ENCODE data around the gene VARS2. TPM values are rescaled to one million over a fixed set of nuclear protein-coding genes. Genes with fewer than 3 reads are reported as not detected.
A peak's percentile ranks its signal among the peaks of the same experiment; 100 is the strongest.

Gene VARS2
- total RNA-seq, 1 donor from 2014 or later = 24.7 TPM

GRCh38 chr6:30882759-30883684 lies 31.0 kb upstream of the VARS2 start:
- intact Hi-C loops (cut with DNase I) = loop anchor here (2.0 to 5.0 kb wide), 2 partner anchors 136 to 206 kb away; no protein-coding TSS in a partner anchor
- DNase-seq (ENCODE audit: low spot score) = no peak

GRCh38 chr6:30883685-30884520 lies 30.1 kb upstream of the VARS2 start, which contains the start of gene DDR1:
Gene DDR1 (plus strand): TSS chr6:30884519. CDS start chr6:30888730, 4,211 bp downstream.
- intact Hi-C loops (cut with DNase I) = loop anchor here (2.0 to 5.0 kb wide), 2 partner anchors 137 to 207 kb away; no protein-coding TSS in a partner anchor
- peak; percentile 88 for DNase-seq (ENCODE audit: low spot score)

GRCh38 chr6:30884521-30885480 lies 29.2 kb upstream of the VARS2 start:
- intact Hi-C loops (cut with DNase I) = loop anchor here (5.0 kb wide), 1 partner anchor 208 kb away; no protein-coding TSS in a partner anchor
- no peak for DNase-seq (ENCODE audit: low spot score)

GRCh38 chr6:30885481-30885998 lies 28.5 kb upstream of the VARS2 start:
- intact Hi-C loops (cut with DNase I) = no loop called here
- DNase-seq (ENCODE audit: low spot score) = no peak

GRCh38 chr6:30885999-30886896 lies 27.8 kb upstream of the VARS2 start:
- intact Hi-C loops (cut with DNase I) = no loop called here
- DNase-seq (ENCODE audit: low spot score) = peak; percentile 56

GRCh38 chr6:30886897-30887255 lies 27.2 kb upstream of the VARS2 start:
- peak; percentile 51 for DNase-seq (ENCODE audit: low spot score)
- intact Hi-C loops (cut with DNase I) = no loop called here

- intact Hi-C loops (cut with DNase I) = no loop called here
- peak; percentile 4 for DNase-seq (ENCODE audit: low spot score)
These were observed 25.9 kb upstream of the VARS2 start for GRCh38 chr6:30887901-30888815.

GRCh38 chr6:30888816-30889495 lies 25.1 kb upstream of the VARS2 start:
- intact Hi-C loops (cut with DNase I) = no loop called here
- peak; percentile 74 for DNase-seq (ENCODE audit: low spot score)

- DNase-seq (ENCODE audit: low spot score) = peak; percentile 9
- intact Hi-C loops (cut with DNase I) = no loop called here
These were observed 24.5 kb upstream of the VARS2 start for GRCh38 chr6:30889496-30889885.

GRCh38 chr6:30889921-30890645 lies 24.0 kb upstream of the VARS2 start:
- intact Hi-C loops (cut with DNase I) = no loop called here
- peak; percentile 51 for DNase-seq (ENCODE audit: low spot score)

GRCh38 chr6:30890646-30891449 lies 23.2 kb upstream of the VARS2 start:
- intact Hi-C loops (cut with DNase I) = no loop called here
- peak; percentile 58 for DNase-seq (ENCODE audit: low spot score)

GRCh38 chr6:30891450-30891723 lies 22.7 kb upstream of the VARS2 start:
- DNase-seq (ENCODE audit: low spot score) = no peak
- intact Hi-C loops (cut with DNase I) = no loop called here

GRCh38 chr6:30891816-30892538 lies 22.1 kb upstream of the VARS2 start:
- intact Hi-C loops (cut with DNase I) = no loop called here
- DNase-seq (ENCODE audit: low spot score) = no peak

GRCh38 chr6:30893001-30893591 lies 20.9 kb upstream of the VARS2 start:
- intact Hi-C loops (cut with DNase I) = no loop called here
- peak; percentile 70 for DNase-seq (ENCODE audit: low spot score)

Data from cardiac septum (tissue), 1 donor.